GM19099 (cell line): ENCODE measurements around the gene SSBP3.

Source experiments
- POLR2A ChIP-seq: IDR thresholded peaks from 3 replicates; pipeline ENCODE4 v1.6.1; 2011; ENCODE audit warnings: low read depth; ENCODE audit not compliant: insufficient read length; ENCODE audit errors: extremely low read depth

SSBP3 gene

DNA sequence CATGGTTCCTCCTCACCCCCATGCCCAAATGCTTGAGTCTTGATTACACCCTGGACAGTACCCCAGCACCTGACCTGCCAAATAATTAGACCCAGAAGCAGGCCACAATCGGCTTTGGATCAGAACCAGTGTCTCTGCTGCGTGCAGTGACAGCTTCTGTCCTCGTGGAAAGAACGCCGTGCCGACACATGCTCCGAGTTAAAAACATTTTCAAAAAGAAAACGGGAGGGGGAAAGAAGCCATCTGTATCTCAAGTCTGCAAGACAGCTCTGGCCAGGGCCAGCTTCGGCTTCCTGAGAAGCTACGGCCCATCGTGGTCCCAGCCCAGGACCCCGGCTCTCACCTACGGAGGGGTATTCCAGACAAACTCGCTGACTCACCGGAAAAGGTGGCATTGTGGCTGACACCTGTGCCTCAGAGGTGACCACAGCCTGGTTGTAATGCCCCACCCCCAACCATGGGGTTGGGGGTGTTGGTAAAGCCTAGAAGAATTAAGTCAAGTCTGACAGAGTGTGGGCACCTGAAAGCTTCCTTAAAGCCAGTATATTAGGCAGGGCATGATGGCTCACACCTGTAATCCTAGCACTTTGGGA, 25.8 kb downstream of the SSBP3 start:
- no peak for TF ChIP-seq POLR2A

DNA sequence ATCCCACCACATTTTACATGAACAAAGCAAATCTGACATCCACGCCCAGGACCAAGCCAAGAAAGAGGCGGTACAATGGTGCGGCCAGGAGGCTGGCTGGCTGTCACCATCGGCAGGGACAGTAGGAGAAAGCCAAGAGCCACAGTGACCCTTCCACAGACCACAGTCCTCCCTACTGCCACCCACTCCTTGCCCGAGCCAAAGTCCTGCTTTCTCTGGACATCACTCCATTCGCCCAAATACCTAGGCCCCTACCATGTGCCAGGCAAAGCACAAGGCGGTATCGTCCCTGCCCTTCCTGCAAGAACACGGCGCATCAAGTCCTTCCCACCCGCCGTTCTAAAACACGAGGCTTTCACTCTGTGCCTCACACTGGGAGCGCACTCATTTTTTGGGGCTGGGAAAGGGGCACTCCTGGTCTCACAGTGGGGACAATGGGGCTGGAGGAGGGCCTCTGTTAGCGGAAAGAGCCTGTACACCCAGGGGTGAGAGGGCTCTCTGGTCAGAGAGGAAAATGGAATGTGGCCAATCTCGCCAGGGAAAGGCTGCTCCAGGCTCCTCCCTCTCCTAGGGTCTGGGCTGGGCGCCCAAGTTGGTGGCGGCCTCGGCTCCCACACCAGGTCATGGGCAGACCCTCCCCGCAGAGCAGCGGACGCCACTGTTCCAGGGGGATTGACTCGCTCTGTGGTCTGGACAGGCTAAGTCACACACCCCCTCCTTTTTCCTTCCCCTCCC, 26.5 kb downstream of the SSBP3 start:
- no peak for TF ChIP-seq POLR2A

- TF ChIP-seq POLR2A, result no peak
These were observed 27.2 kb downstream of the SSBP3 start for GRCh38 chr1:54378874-54379554.

GRCh38 chr1:54378157-54378873, 27.9 kb downstream of the SSBP3 start:
- peak; percentile 16 for TF ChIP-seq POLR2A

- TF ChIP-seq POLR2A, result no peak
These were observed 29.0 kb downstream of the SSBP3 start for GRCh38 chr1:54377040-54377691.

- no peak for TF ChIP-seq POLR2A
These were observed 29.7 kb downstream of the SSBP3 start for GRCh38 chr1:54376430-54377039.

- TF ChIP-seq POLR2A, result no peak
These were observed 30.3 kb downstream of the SSBP3 start for GRCh38 chr1:54375712-54376429.

GRCh38 chr1:54375298-54375697, 30.9 kb downstream of the SSBP3 start:
- no peak for TF ChIP-seq POLR2A

- TF ChIP-seq POLR2A, result no peak
These were observed 31.4 kb downstream of the SSBP3 start for GRCh38 chr1:54374766-54375165.

- TF ChIP-seq POLR2A, result no peak
These were observed 33.2 kb downstream of the SSBP3 start for GRCh38 chr1:54372978-54373377.

GRCh38 chr1:54371942-54372275, 34.3 kb downstream of the SSBP3 start:
- peak; percentile 17 for TF ChIP-seq POLR2A

GRCh38 chr1:54371038-54371941, 34.9 kb downstream of the SSBP3 start:
- no peak for TF ChIP-seq POLR2A
